Nephron (organoid): ENCODE data around the gene ANKRD53.

Experiments used
- H3K27ac Mint-ChIP-seq, 3 experiments: 2 replicates each; pipeline ENCODE4 v1.8.0; 2020; ENCODE audit warnings: mixed read lengths in 3 of 3, mild to moderate bottlenecking in 2 of 3, moderate library complexity in 1 of 3
- H3K27me3 Mint-ChIP-seq: 2 replicates; pipeline ENCODE4 v1.8.0; 2021; ENCODE audit warnings: low read depth, mild to moderate bottlenecking, moderate library complexity, mixed read lengths
- H3K36me3 Mint-ChIP-seq: 2 replicates; pipeline ENCODE4 v1.8.0; 2020; ENCODE audit warnings: low read depth, mixed read lengths
- H3K4me1 Mint-ChIP-seq: 2 replicates; pipeline ENCODE4 v1.8.0; 2020; ENCODE audit warnings: mixed read lengths
- H3K4me3 Mint-ChIP-seq, 3 experiments: 2 replicates each; pipeline ENCODE4 v1.8.0; 2020; ENCODE audit warnings: mild to moderate bottlenecking in 3 of 3, mixed read lengths in 3 of 3, moderate library complexity in 2 of 3
- H3K9me3 Mint-ChIP-seq: 2 replicates; pipeline ENCODE4 v1.8.0; 2020; ENCODE audit warnings: mixed read lengths
- TF ChIP-seq, protein P1 (sequence below), 3 experiments: fragments of 200-600 bp; sonication (generic); IDR thresholded peaks; one replicate each; pipeline ENCODE4 v1.5.0; 2021; ENCODE audit warnings: antibody characterized with exemption in 3 of 3; ENCODE audit not compliant: unreplicated experiment in 3 of 3

Gene ANKRD53

DNA sequence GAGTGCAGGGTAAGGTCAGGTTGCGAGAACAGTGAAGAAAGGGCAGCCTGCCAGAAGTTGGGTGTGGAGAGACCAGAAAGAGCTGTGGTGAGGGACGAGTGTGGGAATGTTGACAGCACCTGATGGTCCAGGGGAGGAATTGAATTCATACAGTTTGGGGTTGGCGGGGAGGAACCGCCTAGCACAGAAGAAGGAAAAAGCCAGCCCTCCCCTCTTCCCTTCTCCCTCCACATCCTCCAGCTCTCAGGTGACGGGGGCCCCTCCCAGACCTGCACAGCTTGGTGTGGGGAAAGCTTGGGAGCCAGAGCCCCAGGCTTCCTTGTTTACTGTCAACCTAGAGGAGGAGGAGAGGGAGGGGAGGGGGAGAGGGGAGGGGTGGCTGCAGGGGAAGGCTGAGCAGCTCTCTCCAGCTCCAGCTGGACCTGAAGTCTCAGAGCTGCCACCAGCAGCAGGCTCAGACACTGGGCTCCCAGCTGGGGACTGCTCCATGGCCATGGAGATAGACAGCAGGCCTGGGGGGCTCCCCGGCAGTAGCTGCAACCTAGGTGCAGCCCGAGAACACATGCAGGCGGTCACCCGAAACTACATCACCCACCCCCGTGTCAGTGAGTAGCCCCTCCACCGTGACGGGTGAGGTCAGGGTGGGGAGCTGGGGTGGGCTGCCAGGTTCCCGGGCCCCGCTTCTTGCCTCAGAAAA, 42.8 kb upstream of the ANKRD53 start, which contains the start of gene ATP6V1B1:
ATP6V1B1 (plus strand) TSS at position 433 of the 697 bp plus-strand sequence; CDS start at position 488, 55 bp downstream.
- TF ChIP-seq, protein P1, sequence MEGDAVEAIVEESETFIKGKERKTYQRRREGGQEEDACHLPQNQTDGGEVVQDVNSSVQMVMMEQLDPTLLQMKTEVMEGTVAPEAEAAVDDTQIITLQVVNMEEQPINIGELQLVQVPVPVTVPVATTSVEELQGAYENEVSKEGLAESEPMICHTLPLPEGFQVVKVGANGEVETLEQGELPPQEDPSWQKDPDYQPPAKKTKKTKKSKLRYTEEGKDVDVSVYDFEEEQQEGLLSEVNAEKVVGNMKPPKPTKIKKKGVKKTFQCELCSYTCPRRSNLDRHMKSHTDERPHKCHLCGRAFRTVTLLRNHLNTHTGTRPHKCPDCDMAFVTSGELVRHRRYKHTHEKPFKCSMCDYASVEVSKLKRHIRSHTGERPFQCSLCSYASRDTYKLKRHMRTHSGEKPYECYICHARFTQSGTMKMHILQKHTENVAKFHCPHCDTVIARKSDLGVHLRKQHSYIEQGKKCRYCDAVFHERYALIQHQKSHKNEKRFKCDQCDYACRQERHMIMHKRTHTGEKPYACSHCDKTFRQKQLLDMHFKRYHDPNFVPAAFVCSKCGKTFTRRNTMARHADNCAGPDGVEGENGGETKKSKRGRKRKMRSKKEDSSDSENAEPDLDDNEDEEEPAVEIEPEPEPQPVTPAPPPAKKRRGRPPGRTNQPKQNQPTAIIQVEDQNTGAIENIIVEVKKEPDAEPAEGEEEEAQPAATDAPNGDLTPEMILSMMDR (IDR thresholded peaks at IDR 0.05; ENCODE audit: unreplicated experiment in 3 of 3) = no peak
- Mint-ChIP-seq H3K27ac (peak within 1 kb of the TSS in 1 of 3 experiments; percentile 82), H3K36me3 (no peaks in the 10 kb centered on the region), H3K4me1 (peaks cover 18% of the 10 kb centered on the region), H3K9me3 (no peaks in the 10 kb centered on the region), H3K27me3 (peaks cover 48% of the 10 kb centered on the region), H3K4me3 (peak within 1 kb of the TSS in 1 of 3 experiments; percentile 45)

DNA sequence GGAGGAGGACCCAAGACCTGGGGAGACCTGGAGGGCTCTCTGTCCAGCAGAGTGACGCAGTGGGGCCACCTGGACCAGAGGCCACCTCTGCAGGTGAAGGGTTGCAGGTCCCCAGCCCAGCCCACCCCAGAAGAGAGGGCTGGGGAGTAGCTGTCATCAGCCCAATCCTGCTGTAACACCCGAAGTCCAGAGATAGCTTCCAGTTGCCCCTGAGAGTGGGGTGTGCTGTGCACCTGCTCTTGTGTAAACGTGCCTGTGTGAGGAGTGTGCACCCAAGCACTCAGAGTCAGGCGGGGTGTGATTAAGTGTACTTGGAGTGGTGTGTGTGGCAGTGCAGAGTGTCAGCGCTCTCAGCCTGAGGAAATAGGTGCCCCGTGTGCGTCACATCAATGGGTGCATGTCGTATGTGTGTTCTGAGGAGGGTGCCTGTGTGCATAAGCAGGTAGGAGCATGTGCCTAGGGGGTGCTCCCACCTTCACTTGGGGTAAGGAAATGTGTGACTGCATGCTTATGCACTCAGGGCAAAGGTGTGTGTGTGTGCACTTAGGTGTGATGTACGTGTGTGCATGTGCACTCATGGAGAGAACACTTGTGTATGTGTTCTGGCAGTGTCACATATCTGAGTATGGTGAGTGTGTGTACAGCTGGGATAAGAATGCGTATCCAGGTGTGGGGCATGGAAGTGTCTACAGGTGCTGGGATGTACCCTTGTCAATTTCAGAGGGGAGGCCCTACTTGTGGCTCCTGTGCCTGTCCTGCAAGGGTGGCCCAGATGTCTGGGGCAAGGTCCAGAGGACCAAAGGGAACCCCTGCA, 42.1 kb upstream of the ANKRD53 start:
- peak overlapping the region in 1 of 3 experiments; percentile 82 for H3K27ac Mint-ChIP-seq
- no peaks in the 10 kb centered on the region for H3K36me3 Mint-ChIP-seq
- H3K27me3 Mint-ChIP-seq = peaks cover 55% of the 10 kb centered on the region

DNA sequence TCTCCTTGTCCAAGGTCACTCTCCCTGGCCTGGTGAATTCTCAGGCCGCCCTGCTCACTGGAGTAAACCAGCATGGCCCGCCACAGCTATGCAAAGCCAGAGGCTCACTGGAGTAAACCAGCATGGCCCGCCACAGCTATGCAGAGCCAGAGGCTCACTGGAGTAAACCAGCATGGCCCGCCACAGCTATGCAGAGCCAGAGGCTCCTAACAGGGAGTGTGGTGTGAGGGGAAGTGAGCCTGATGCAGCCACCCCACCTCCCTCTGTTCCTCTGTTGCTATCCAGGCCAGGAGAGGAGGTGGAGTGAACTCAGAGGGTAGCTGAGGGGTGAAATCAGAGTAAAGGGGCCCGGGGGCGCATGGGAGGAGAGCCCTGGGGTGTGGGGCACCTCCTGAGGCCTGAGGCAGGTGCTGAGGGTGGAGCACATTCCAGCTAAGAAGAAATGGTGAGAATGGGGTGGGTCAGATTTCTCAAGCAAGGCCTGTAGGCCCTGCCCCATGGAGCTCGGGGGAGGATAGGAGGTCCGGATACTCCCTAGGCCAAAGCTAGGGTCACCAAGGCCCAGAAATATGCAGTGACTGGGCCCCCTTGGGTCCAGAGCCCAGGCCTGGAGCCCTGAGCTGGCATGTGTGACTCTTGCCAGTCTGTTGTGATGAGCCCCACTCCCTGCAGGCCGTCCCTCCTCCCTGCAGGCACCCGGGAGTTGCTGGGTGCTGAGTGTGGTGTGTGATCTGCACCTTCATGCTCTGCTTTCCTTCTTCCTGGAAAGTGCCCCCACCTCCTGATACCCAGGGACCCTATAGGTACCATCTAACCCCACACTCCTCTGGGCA, 41.2 kb upstream of the ANKRD53 start:
- Mint-ChIP-seq H3K9me3 (no peaks in the 10 kb centered on the region), H3K4me1 (peaks cover 15% of the 10 kb centered on the region), H3K4me3 (peak overlapping the region in 1 of 3 experiments; percentile 45), H3K27ac (peak overlapping the region in 1 of 3 experiments; percentile 82), H3K27me3 (peaks cover 62% of the 10 kb centered on the region), H3K36me3 (no peaks in the 10 kb centered on the region)
- TF ChIP-seq, protein P1 (IDR thresholded peaks at IDR 0.05; ENCODE audit: unreplicated experiment in 3 of 3) = no peak

More for the DNA sequence above, 42.1 kb upstream of the ANKRD53 start:
- Mint-ChIP-seq H3K9me3 (no peaks in the 10 kb centered on the region), H3K4me1 (peaks cover 15% of the 10 kb centered on the region), H3K4me3 (peak overlapping the region in 1 of 3 experiments; percentile 45)
- TF ChIP-seq, protein P1 (IDR thresholded peaks at IDR 0.05; ENCODE audit: unreplicated experiment in 3 of 3) = no peak

DNA sequence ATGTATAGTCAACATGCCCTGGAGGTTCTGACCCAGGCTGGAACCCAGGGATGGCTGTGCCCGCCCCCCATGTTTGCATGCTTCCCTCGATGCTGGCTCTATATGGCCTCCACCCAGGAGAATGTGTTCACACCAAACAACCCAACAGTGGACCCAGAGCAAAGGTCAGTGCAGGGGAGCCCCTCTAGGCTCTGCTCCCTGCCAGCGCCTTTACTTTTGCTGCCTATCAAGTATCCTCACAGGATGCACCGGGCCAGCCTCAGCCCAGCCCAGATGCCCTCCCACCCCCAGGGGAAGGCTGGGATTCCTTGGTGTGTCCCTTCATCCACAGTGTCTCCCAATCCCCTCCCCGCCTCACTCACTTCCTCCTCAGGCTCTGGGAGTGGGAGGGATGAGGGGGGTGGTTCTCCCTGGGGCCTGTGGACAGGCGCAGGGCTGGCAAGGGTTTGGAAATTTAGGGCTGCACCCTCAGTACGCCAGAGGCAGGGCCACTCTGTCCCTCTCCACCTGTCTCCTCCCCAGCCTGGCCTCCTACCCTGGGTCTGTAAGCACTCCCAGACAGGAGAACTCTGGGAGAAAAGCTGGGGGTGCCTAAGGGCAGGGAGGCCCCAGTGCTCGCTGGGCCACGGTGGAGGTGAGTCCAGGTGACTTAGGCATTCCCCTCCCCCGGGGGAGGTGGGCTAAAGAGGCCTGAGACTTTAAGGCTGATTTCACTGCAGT, 40.4 kb upstream of the ANKRD53 start:
- peaks cover 69% of the 10 kb centered on the region for H3K27me3 Mint-ChIP-seq

More for the DNA sequence above, 40.4 kb upstream of the ANKRD53 start:
- H3K27ac Mint-ChIP-seq = peak overlapping the region in 1 of 3 experiments; percentile 82
- peak overlapping the region in 1 of 3 experiments; percentile 57 for H3K4me3 Mint-ChIP-seq
- TF ChIP-seq, protein P1 (IDR thresholded peaks at IDR 0.05; ENCODE audit: unreplicated experiment in 3 of 3) = no peak
- no peaks in the 10 kb centered on the region for H3K9me3 Mint-ChIP-seq
- peaks cover 15% of the 10 kb centered on the region for H3K4me1 Mint-ChIP-seq
- H3K36me3 Mint-ChIP-seq = no peaks in the 10 kb centered on the region
